ENCODE results near the gene NTN1. TPM values are rescaled to one million over a fixed set of nuclear protein-coding genes. Genes with fewer than 3 reads are reported as not detected.

NTN1 gene
- total and polyA plus RNA-seq, 2 of the 4 experiments (the other 2 are of a cell fraction): under 0.01 to 0.07 TPM

GRCh38 chr17:9055281-9055680, 34.0 kb downstream of the NTN1 start:
- Histone ChIP-seq H3K27me3 (ENCODE audit: control insufficient read depth, insufficient read depth, low read length) (no peaks in the 10 kb centered on the region), H3K36me3 (ENCODE audit: control insufficient read depth, insufficient read depth, low read length) (no peaks in the 10 kb centered on the region), H3K18ac (ENCODE audit: low read depth, low read length) (no peak overlapping the region), H2AFZ (replicated peaks; ENCODE audit: low read length, poor library complexity) (no peak overlapping the region), H3K4me3 (ENCODE audit: insufficient read depth, low read depth, low read length) (no peak overlapping the region), H3K14ac (replicated peaks; ENCODE audit: low read depth, low read length) (no peak overlapping the region), H3K4me2 (ENCODE audit: low read depth, low read length) (no peak overlapping the region), H3K27ac (ENCODE audit: insufficient read depth, low read length) (no peak overlapping the region), H2BK5ac (ENCODE audit: low read depth, low read length, poor library complexity, severe bottlenecking) (no peak overlapping the region), H2AK5ac (ENCODE audit: low read depth, low read length) (no peak overlapping the region), H3K4me1 (ENCODE audit: control insufficient read depth, insufficient read depth, low read length) (no peaks in the 10 kb centered on the region), H4K8ac (ENCODE audit: low read depth in 2 of 2, low read length in 2 of 2) (no peak overlapping the region), H3K56ac (ENCODE audit: extremely low read depth, insufficient read depth, low read length) (no peak overlapping the region), H2AK9ac (replicated peaks; ENCODE audit: low read depth, low read length, poor library complexity) (no peak overlapping the region), H4K5ac (ENCODE audit: low read depth, low read length) (no peak overlapping the region), H4K91ac (ENCODE audit: insufficient read depth, low read depth, low read length) (no peak overlapping the region), H3K79me1 (ENCODE audit: low read depth in 1 of 2, low read length in 2 of 2) (no peaks in the 10 kb centered on the region), H3K9me3 (ENCODE audit: control insufficient read depth, insufficient read depth, low read length) (peaks cover 6% of the 10 kb centered on the region), H2BK120ac (ENCODE audit: low read depth, low read length) (no peak overlapping the region), H2BK15ac (ENCODE audit: low read depth, low read length) (no peak overlapping the region), H3K9me1 (ENCODE audit: insufficient read depth, low read length) (no peaks in the 10 kb centered on the region), H3K4ac (ENCODE audit: low read depth, low read length) (no peak overlapping the region), H3K9ac (ENCODE audit: low read depth, low read length) (no peak overlapping the region), H2BK20ac (ENCODE audit: low read depth, low read length) (no peak overlapping the region), H3K23ac (ENCODE audit: low read depth, low read length) (no peak overlapping the region), H4K20me1 (ENCODE audit: insufficient read depth, low read length) (no peaks in the 10 kb centered on the region)
- WGBS, 2 experiments (ENCODE audit: extremely low coverage in 2 of 2, insufficient read length in 1 of 2): 50% methylated on average over 2 of the region's 4 CpGs; no CpG with 5 or more reads in 1 of the 2 experiments
- DNase-seq (no peak), ATAC-seq (ENCODE audit: low read depth) (no peak)
- no TSS peak for BruUV-seq (replicated peaks)
- POLR2A ChIA-PET (ENCODE audit: unreplicated experiment): no interaction called here
- intact Hi-C loops (cut with micrococcal nuclease) (no loop called here), dilution Hi-C loops (cut with HindIII; ENCODE audit: low sequenced_read_pairs, unreplicated experiment) (no loop called here), in situ Hi-C loops (cut with MboI; ENCODE audit: low sequenced_read_pairs) (no loop called here)
- CTCF ChIA-PET: no interaction called here
- TF ChIP-seq NFE2L2 (IDR thresholded peaks at IDR 0.05; ENCODE audit: low read depth, low read length) (no peak), RAD21 (IDR thresholded peaks at IDR 0.05; ENCODE audit: low read length) (no peak), FOS (IDR thresholded peaks at IDR 0.05; ENCODE audit: low read depth, low read length) (no peak), CEBPB (IDR thresholded peaks at IDR 0.05; ENCODE audit: low read depth, low read length) (no peak), MXI1 (IDR thresholded peaks at IDR 0.05; ENCODE audit: borderline replicate concordance, low read depth, low read length) (no peak), RCOR1 (IDR thresholded peaks at IDR 0.05; ENCODE audit: insufficient replicate concordance, low read length) (no peak), MAZ (IDR thresholded peaks at IDR 0.05; ENCODE audit: borderline replicate concordance, low read depth, low read length) (no peak), ELK1 (IDR thresholded peaks at IDR 0.05; ENCODE audit: borderline replicate concordance, low read depth, low read length) (no peak), CHD1 (IDR thresholded peaks at IDR 0.05; ENCODE audit: low read depth, low read length) (no peak), POLR2A (IDR thresholded peaks at IDR 0.05; ENCODE audit: low read depth, low read length) (no peak), CTCF (conservative IDR thresholded peaks at IDR 0.05; ENCODE audit: low read depth, low read length) (no peak), MAFK (IDR thresholded peaks at IDR 0.05; ENCODE audit: low read depth, low read length) (no peak), USF2 (IDR thresholded peaks at IDR 0.05; ENCODE audit: low read depth, low read length) (no peak), RFX5 (IDR thresholded peaks at IDR 0.05; ENCODE audit: low read depth, low read length) (no peak), BHLHE40 (IDR thresholded peaks at IDR 0.05; ENCODE audit: low read depth, low read length) (no peak), SMC3 (IDR thresholded peaks at IDR 0.05; ENCODE audit: low read depth, low read length) (no peak)
